ENCODE data around the gene ABCC9. TPM values are rescaled to one million over a fixed set of nuclear protein-coding genes. Genes with fewer than 3 reads are reported as not detected.

ABCC9 gene
- total RNA-seq, 1 donor from 2014 or later, result 2.8 TPM

DNA sequence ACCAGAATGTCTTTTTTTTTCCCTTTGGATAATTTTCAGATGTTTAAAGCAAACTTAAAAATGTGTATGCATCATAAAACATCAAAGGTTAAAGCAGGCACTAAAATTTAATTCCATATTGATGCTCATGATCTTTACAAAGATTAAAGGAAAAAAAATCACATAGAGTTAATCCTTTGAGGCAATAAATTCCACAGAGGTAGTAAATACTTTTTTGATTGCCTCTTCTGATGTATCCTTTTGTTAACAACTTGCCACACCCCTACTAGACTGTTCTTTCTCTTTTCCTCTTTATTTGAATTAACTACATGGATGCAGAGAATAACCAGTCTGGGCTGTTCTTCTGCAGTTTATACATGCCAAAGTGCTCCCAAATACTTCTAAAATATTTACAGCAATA, 121.5 kb downstream of the ABCC9 start:
- TF ChIP-seq, protein P1, sequence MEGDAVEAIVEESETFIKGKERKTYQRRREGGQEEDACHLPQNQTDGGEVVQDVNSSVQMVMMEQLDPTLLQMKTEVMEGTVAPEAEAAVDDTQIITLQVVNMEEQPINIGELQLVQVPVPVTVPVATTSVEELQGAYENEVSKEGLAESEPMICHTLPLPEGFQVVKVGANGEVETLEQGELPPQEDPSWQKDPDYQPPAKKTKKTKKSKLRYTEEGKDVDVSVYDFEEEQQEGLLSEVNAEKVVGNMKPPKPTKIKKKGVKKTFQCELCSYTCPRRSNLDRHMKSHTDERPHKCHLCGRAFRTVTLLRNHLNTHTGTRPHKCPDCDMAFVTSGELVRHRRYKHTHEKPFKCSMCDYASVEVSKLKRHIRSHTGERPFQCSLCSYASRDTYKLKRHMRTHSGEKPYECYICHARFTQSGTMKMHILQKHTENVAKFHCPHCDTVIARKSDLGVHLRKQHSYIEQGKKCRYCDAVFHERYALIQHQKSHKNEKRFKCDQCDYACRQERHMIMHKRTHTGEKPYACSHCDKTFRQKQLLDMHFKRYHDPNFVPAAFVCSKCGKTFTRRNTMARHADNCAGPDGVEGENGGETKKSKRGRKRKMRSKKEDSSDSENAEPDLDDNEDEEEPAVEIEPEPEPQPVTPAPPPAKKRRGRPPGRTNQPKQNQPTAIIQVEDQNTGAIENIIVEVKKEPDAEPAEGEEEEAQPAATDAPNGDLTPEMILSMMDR (conservative IDR thresholded peaks at IDR 0.05), result no peak

DNA sequence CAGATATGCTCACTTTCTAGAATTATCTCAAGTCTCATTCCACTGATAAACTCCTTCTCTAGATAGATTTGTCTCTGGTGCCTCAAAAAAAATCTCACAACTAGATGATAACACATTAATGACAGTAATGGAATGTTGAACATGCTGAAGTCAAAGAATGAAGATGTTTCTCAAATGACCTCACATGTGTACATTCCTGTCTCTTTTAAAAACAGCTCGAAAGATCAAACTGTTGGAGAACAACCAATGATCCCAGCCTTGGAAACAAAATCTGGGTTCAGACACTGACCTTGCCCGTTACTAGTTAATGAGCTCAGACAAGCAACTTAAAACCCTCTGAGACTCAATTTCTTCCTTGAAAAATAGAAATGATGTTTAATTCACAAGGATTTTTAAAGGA, 122.0 kb downstream of the ABCC9 start:
- no peak overlapping the region for H3K4me3 Mint-ChIP-seq
- TF ChIP-seq, protein P1 (conservative IDR thresholded peaks at IDR 0.05), result no peak
- peaks cover 6% of the 10 kb centered on the region for H3K4me1 Mint-ChIP-seq
- H3K27me3 Mint-ChIP-seq (ENCODE audit: low read depth), result peaks cover 17% of the 10 kb centered on the region
- no peak for DNase-seq (ENCODE audit: low read depth, low spot score)
- peaks cover 3% of the 10 kb centered on the region for H3K36me3 Mint-ChIP-seq (ENCODE audit: low read depth)
- no peak overlapping the region for H3K27ac Mint-ChIP-seq (ENCODE audit: unreplicated experiment)
- no peaks in the 10 kb centered on the region for H3K9me3 Mint-ChIP-seq

More for the DNA sequence above, 121.5 kb downstream of the ABCC9 start:
- Mint-ChIP-seq H3K27ac (ENCODE audit: unreplicated experiment) (no peak overlapping the region), H3K9me3 (no peaks in the 10 kb centered on the region), H3K4me3 (no peak overlapping the region), H3K4me1 (peaks cover 6% of the 10 kb centered on the region), H3K27me3 (ENCODE audit: low read depth) (peaks cover 21% of the 10 kb centered on the region), H3K36me3 (ENCODE audit: low read depth) (no peaks in the 10 kb centered on the region)
- no peak for DNase-seq (ENCODE audit: low read depth, low spot score)

DNA sequence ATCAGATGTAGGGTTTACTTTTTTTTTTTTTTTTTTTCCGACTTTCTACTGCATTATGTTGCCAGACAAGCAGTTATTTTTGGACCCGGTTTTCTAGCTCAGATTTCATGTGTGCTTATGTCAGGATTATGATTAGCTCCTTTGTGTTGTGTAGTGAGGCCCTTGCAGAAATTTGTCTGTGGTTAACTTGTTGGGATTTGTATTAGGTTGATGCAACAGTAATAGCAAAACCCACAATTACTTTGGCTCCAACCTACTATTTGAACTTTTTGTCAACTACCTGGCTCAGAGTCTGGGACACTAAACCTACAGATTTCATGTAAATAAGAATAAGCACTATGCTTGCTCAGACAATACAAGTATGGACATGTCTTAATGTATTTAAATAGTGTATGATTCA, 122.6 kb downstream of the ABCC9 start:
- no peak for DNase-seq (ENCODE audit: low read depth, low spot score)
- Mint-ChIP-seq H3K4me3 (no peak overlapping the region), H3K27me3 (ENCODE audit: low read depth) (peaks cover 14% of the 10 kb centered on the region), H3K27ac (ENCODE audit: unreplicated experiment) (no peak overlapping the region), H3K9me3 (no peaks in the 10 kb centered on the region), H3K36me3 (ENCODE audit: low read depth) (peaks cover 3% of the 10 kb centered on the region), H3K4me1 (peaks cover 6% of the 10 kb centered on the region)
- TF ChIP-seq, protein P1 (conservative IDR thresholded peaks at IDR 0.05), result no peak

DNA sequence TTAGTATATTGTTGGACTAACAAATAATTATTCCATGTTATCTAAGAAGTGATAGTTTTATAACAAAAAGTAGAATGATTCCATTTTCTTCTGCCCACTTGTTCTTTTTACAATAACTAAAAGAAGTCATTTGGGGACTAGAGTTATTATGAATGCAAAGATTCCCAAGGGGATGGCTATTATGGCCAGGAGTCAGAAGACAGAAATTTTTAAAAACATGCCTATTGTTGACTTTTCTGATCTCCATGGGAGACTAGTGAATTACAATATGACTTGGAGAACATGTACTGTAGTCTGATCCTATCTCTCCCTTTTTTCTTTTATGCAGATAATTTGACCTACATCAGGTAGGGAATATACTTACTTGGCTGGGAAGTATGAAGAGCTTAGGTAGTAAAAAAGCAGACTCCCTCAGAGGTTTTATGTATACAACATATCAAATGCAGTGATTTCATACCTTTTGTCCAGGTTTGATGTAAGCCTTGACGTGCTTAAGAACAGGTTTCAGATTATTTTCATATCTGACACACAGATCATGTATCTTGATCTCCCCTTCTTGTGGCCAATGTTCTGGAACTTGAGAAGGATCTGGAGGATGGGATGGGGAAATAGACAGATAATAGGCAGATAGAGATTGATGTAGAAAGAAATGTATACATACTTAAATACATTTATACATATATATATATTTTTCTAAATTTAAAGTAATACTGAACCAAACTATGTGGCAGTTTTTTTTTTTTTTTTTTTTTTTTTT, 125.7 kb downstream of the ABCC9 start:
- Mint-ChIP-seq H3K9me3 (no peaks in the 10 kb centered on the region), H3K27me3 (ENCODE audit: low read depth) (peaks cover 10% of the 10 kb centered on the region), H3K4me1 (peaks cover 6% of the 10 kb centered on the region), H3K4me3 (no peak overlapping the region), H3K36me3 (ENCODE audit: low read depth) (peaks cover 3% of the 10 kb centered on the region), H3K27ac (ENCODE audit: unreplicated experiment) (no peak overlapping the region)
- DNase-seq (ENCODE audit: low read depth, low spot score), result no peak
- TF ChIP-seq, protein P1 (conservative IDR thresholded peaks at IDR 0.05), result no peak

DNA sequence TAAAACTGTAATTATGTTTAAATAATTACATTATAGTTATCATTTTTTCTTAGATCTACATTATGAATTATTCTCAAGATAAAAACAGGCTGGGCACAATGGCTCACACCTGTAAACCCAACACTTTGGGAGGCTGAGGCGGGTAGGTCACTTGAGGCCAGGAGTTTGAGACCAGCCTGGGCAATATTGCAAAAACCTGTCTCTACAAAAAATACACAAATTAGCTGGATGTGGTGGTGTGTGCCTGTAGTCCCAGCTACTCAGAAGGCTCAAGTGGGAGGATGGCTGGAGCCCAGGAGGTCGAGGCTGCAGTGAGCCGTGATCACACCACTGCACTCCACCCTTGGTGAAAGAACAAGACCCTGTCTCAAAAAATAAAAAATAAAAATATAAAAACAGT, 126.4 kb downstream of the ABCC9 start:
- Mint-ChIP-seq H3K27ac (ENCODE audit: unreplicated experiment) (no peak overlapping the region), H3K9me3 (no peaks in the 10 kb centered on the region), H3K4me3 (no peak overlapping the region), H3K4me1 (peaks cover 6% of the 10 kb centered on the region), H3K27me3 (ENCODE audit: low read depth) (peaks cover 10% of the 10 kb centered on the region), H3K36me3 (ENCODE audit: low read depth) (peaks cover 3% of the 10 kb centered on the region)
- TF ChIP-seq, protein P1 (conservative IDR thresholded peaks at IDR 0.05), result no peak
- no peak for DNase-seq (ENCODE audit: low read depth, low spot score)

Data from neural crest cell (in vitro differentiated cells).